ENCODE results near the gene NTRK2.

The NTRK2 gene

GRCh38 chr9:84922051-84922450 is 252.5 kb downstream of the NTRK2 start:
- no peak overlapping the region for H3K27ac ChIP-seq (ENCODE audit: low read length)
- H3K4me2 ChIP-seq (ENCODE audit: insufficient read depth, low read length): no peak overlapping the region
- H3K4me3 ChIP-seq (ENCODE audit: low read depth in 1 of 2, low read length in 2 of 2): no peak overlapping the region
- no peak overlapping the region for H2AFZ ChIP-seq (ENCODE audit: low read depth, low read length)
- no peaks in the 10 kb centered on the region for H3K27me3 ChIP-seq (ENCODE audit: insufficient read depth, low read length, poor library complexity)
- no peak for DNase-seq
- TF ChIP-seq EZH2 (IDR thresholded peaks at IDR 0.05; ENCODE audit: borderline replicate concordance, low read depth, low read length, severe bottlenecking) (no peak), CTCF (IDR thresholded peaks at IDR 0.05; ENCODE audit: borderline replicate concordance, extremely low read depth, low read length, poor library complexity, severe bottlenecking) (no peak)
- no peak for ATAC-seq (ENCODE audit: insufficient read depth, low read depth)
- no peaks in the 10 kb centered on the region for H3K4me1 ChIP-seq (ENCODE audit: insufficient read depth, low read length)
- no peaks in the 10 kb centered on the region for H3K9me3 ChIP-seq (ENCODE audit: insufficient read depth, low read length, severe bottlenecking)
- no peaks in the 10 kb centered on the region for H3K36me3 ChIP-seq (ENCODE audit: insufficient read depth, low read length)
- H3K79me2 ChIP-seq (ENCODE audit: insufficient read depth, low read length): no peaks in the 10 kb centered on the region
- no peaks in the 10 kb centered on the region for H4K20me1 ChIP-seq (ENCODE audit: insufficient read depth, low read length)
- no peak overlapping the region for H3K9ac ChIP-seq (ENCODE audit: low read depth, low read length)

GRCh38 chr9:84924266-84924665 is 254.7 kb downstream of the NTRK2 start:
- ATAC-seq (ENCODE audit: insufficient read depth, low read depth) (no peak), DNase-seq (no peak)
- no peak for TF ChIP-seq CTCF (IDR thresholded peaks at IDR 0.05; ENCODE audit: borderline replicate concordance, extremely low read depth, low read length, poor library complexity, severe bottlenecking)
- no peak for TF ChIP-seq EZH2 (IDR thresholded peaks at IDR 0.05; ENCODE audit: borderline replicate concordance, low read depth, low read length, severe bottlenecking)
- Histone ChIP-seq H2AFZ (ENCODE audit: low read depth, low read length) (no peak overlapping the region), H3K79me2 (ENCODE audit: insufficient read depth, low read length) (no peaks in the 10 kb centered on the region), H3K9ac (ENCODE audit: low read depth, low read length) (no peak overlapping the region), H4K20me1 (ENCODE audit: insufficient read depth, low read length) (no peaks in the 10 kb centered on the region), H3K27ac (ENCODE audit: low read length) (no peak overlapping the region), H3K4me1 (ENCODE audit: insufficient read depth, low read length) (no peaks in the 10 kb centered on the region), H3K27me3 (ENCODE audit: insufficient read depth, low read length, poor library complexity) (no peaks in the 10 kb centered on the region), H3K9me3 (ENCODE audit: insufficient read depth, low read length, severe bottlenecking) (no peaks in the 10 kb centered on the region), H3K4me3 (ENCODE audit: low read depth in 1 of 2, low read length in 2 of 2) (no peak overlapping the region), H3K36me3 (ENCODE audit: insufficient read depth, low read length) (no peaks in the 10 kb centered on the region), H3K4me2 (ENCODE audit: insufficient read depth, low read length) (no peak overlapping the region)

- Histone ChIP-seq H3K27me3 (ENCODE audit: insufficient read depth, low read length, poor library complexity) (no peaks in the 10 kb centered on the region), H3K9me3 (ENCODE audit: insufficient read depth, low read length, severe bottlenecking) (no peaks in the 10 kb centered on the region), H3K36me3 (ENCODE audit: insufficient read depth, low read length) (no peaks in the 10 kb centered on the region), H3K27ac (ENCODE audit: low read length) (no peak overlapping the region), H3K79me2 (ENCODE audit: insufficient read depth, low read length) (no peaks in the 10 kb centered on the region), H2AFZ (ENCODE audit: low read depth, low read length) (no peak overlapping the region), H4K20me1 (ENCODE audit: insufficient read depth, low read length) (no peaks in the 10 kb centered on the region), H3K4me1 (ENCODE audit: insufficient read depth, low read length) (no peaks in the 10 kb centered on the region), H3K9ac (ENCODE audit: low read depth, low read length) (no peak overlapping the region), H3K4me2 (ENCODE audit: insufficient read depth, low read length) (no peak overlapping the region), H3K4me3 (ENCODE audit: low read depth in 1 of 2, low read length in 2 of 2) (no peak overlapping the region)
- TF ChIP-seq EZH2 (IDR thresholded peaks at IDR 0.05; ENCODE audit: borderline replicate concordance, low read depth, low read length, severe bottlenecking) (no peak), CTCF (IDR thresholded peaks at IDR 0.05; ENCODE audit: borderline replicate concordance, extremely low read depth, low read length, poor library complexity, severe bottlenecking) (no peak)
- no peak for ATAC-seq (ENCODE audit: insufficient read depth, low read depth)
- no peak for DNase-seq
These were observed 255.8 kb downstream of the NTRK2 start for GRCh38 chr9:84925225-84925872.
